Measurements from ENCODE around the gene C2orf66. TPM values are rescaled to one million over a fixed set of nuclear protein-coding genes. Genes with fewer than 3 reads are reported as not detected.
A peak's percentile ranks its signal among the peaks of the same experiment; 100 is the strongest.

The C2orf66 gene
- total RNA-seq (2014; rRNA removed; shearing (Covaris generic)) = not detected in 2 replicates
- not detected in 2 replicates for polyA plus RNA-seq (2015; cell fraction: cytosol; rRNA removed)
- polyA plus RNA-seq (2015; cell fraction: nucleus; rRNA removed) = 2.1 and 2.9 TPM in 2 replicates

- in situ Hi-C loops (cut with HindIII; ENCODE audit: low pct_unique_long_range_greater_than_20kb, low sequenced_read_pairs) = no loop called here
- no peak for DNase-seq (ENCODE audit: low read depth, low spot score)
These were observed at the start of gene C2orf66 for GRCh38 chr2:196809260-196809659. TSS of gene C2orf66 (minus strand) at chr2:196809355. CDS start at chr2:196809336, 19 bp downstream.

GRCh38 chr2:196854629-196855028 lies 45.5 kb upstream of the C2orf66 start:
- in situ Hi-C loops (cut with HindIII; ENCODE audit: low pct_unique_long_range_greater_than_20kb, low sequenced_read_pairs) = no loop called here
- DNase-seq (ENCODE audit: low read depth, low spot score) = no peak

- DNase-seq (ENCODE audit: low read depth, low spot score) = peak; percentile 64
- in situ Hi-C loops (cut with HindIII; ENCODE audit: low pct_unique_long_range_greater_than_20kb, low sequenced_read_pairs) = no loop called here
These were observed 44.3 kb upstream of the C2orf66 start for GRCh38 chr2:196853301-196854087.

- DNase-seq (ENCODE audit: low read depth, low spot score) = peak; percentile 2
- in situ Hi-C loops (cut with HindIII; ENCODE audit: low pct_unique_long_range_greater_than_20kb, low sequenced_read_pairs) = no loop called here
These were observed 41.9 kb upstream of the C2orf66 start for GRCh38 chr2:196851088-196851487.

- peak; percentile 72 for DNase-seq (ENCODE audit: low read depth, low spot score)
- in situ Hi-C loops (cut with HindIII; ENCODE audit: low pct_unique_long_range_greater_than_20kb, low sequenced_read_pairs) = no loop called here
These were observed 40.7 kb upstream of the C2orf66 start for GRCh38 chr2:196849895-196850294.

GRCh38 chr2:196846295-196846694 lies 37.1 kb upstream of the C2orf66 start:
- no peak for DNase-seq (ENCODE audit: low read depth, low spot score)
- in situ Hi-C loops (cut with HindIII; ENCODE audit: low pct_unique_long_range_greater_than_20kb, low sequenced_read_pairs) = no loop called here

- in situ Hi-C loops (cut with HindIII; ENCODE audit: low pct_unique_long_range_greater_than_20kb, low sequenced_read_pairs) = no loop called here
- no peak for DNase-seq (ENCODE audit: low read depth, low spot score)
These were observed 36.2 kb upstream of the C2orf66 start for GRCh38 chr2:196845371-196845770.

GRCh38 chr2:196840171-196840570 lies 31.0 kb upstream of the C2orf66 start:
- no peak for DNase-seq (ENCODE audit: low read depth, low spot score)
- in situ Hi-C loops (cut with HindIII; ENCODE audit: low pct_unique_long_range_greater_than_20kb, low sequenced_read_pairs) = no loop called here

- DNase-seq (ENCODE audit: low read depth, low spot score) = no peak
- in situ Hi-C loops (cut with HindIII; ENCODE audit: low pct_unique_long_range_greater_than_20kb, low sequenced_read_pairs) = no loop called here
These were observed 30.4 kb upstream of the C2orf66 start for GRCh38 chr2:196839574-196839973.

- in situ Hi-C loops (cut with HindIII; ENCODE audit: low pct_unique_long_range_greater_than_20kb, low sequenced_read_pairs) = no loop called here
- no peak for DNase-seq (ENCODE audit: low read depth, low spot score)
These were observed 27.3 kb upstream of the C2orf66 start for GRCh38 chr2:196836440-196836839.

GRCh38 chr2:196830701-196831100 lies 21.5 kb upstream of the C2orf66 start:
- in situ Hi-C loops (cut with HindIII; ENCODE audit: low pct_unique_long_range_greater_than_20kb, low sequenced_read_pairs) = no loop called here

GRCh38 chr2:196827356-196827755 lies 18.2 kb upstream of the C2orf66 start:
- in situ Hi-C loops (cut with HindIII; ENCODE audit: low pct_unique_long_range_greater_than_20kb, low sequenced_read_pairs) = no loop called here

More at GRCh38 chr2:196830701-196831100, 21.5 kb upstream of the C2orf66 start:
- no peak for DNase-seq (ENCODE audit: low read depth, low spot score)

GRCh38 chr2:196823750-196824522 lies 14.8 kb upstream of the C2orf66 start:
- DNase-seq (ENCODE audit: low read depth, low spot score) = no peak
- in situ Hi-C loops (cut with HindIII; ENCODE audit: low pct_unique_long_range_greater_than_20kb, low sequenced_read_pairs) = no loop called here

More at GRCh38 chr2:196827356-196827755, 18.2 kb upstream of the C2orf66 start:
- DNase-seq (ENCODE audit: low read depth, low spot score) = no peak

GRCh38 chr2:196821195-196821594 lies 12.0 kb upstream of the C2orf66 start:
- DNase-seq (ENCODE audit: low read depth, low spot score) = no peak
- in situ Hi-C loops (cut with HindIII; ENCODE audit: low pct_unique_long_range_greater_than_20kb, low sequenced_read_pairs) = no loop called here

- peak; percentile 25 for DNase-seq (ENCODE audit: low read depth, low spot score)
These were observed 981 bp downstream of the C2orf66 start for GRCh38 chr2:196808083-196808665.

GRCh38 chr2:196804381-196804780 lies 4.8 kb downstream of the C2orf66 start:
- in situ Hi-C loops (cut with HindIII; ENCODE audit: low pct_unique_long_range_greater_than_20kb, low sequenced_read_pairs) = no loop called here
- no peak for DNase-seq (ENCODE audit: low read depth, low spot score)

More at GRCh38 chr2:196808083-196808665, 981 bp downstream of the C2orf66 start:
- in situ Hi-C loops (cut with HindIII; ENCODE audit: low pct_unique_long_range_greater_than_20kb, low sequenced_read_pairs) = no loop called here

- DNase-seq (ENCODE audit: low read depth, low spot score) = no peak
- in situ Hi-C loops (cut with HindIII; ENCODE audit: low pct_unique_long_range_greater_than_20kb, low sequenced_read_pairs) = no loop called here
These were observed 6.8 kb downstream of the C2orf66 start for GRCh38 chr2:196802401-196802800.

- DNase-seq (ENCODE audit: low read depth, low spot score) = no peak
- in situ Hi-C loops (cut with HindIII; ENCODE audit: low pct_unique_long_range_greater_than_20kb, low sequenced_read_pairs) = no loop called here
These were observed 7.4 kb downstream of the C2orf66 start for GRCh38 chr2:196801674-196802261.

All from SK-MEL-5 (cell line).